Tibial nerve (tissue), 4 donors: ENCODE data around the gene FBXW7. TPM values are rescaled to one million over a fixed set of nuclear protein-coding genes. Genes with fewer than 3 reads are reported as not detected.

Experiments
- DNase-seq, 2 donors: peaks; one replicate each; pipeline ENCODE4 v3.0.0-alpha.2; 2019; ENCODE audit warnings: low spot score in 2 of 2
- H3K27ac ChIP-seq, 4 donors: fragments of 200-600 bp; sonication (generic) in 3 of 4; one replicate each; pipeline ENCODE4 v1.5.1; 2017 to 2019; ENCODE audit warnings: mild to moderate bottlenecking in 1 of 4
- H3K27me3 ChIP-seq, 2 donors: fragments of 200-600 bp; sonication (generic) in 1 of 2; one replicate each; pipeline versions ENCODE4 v1.5.1 to v1.6.0; 2017 to 2019
- H3K36me3 ChIP-seq, 3 donors: fragments of 200-600 bp; sonication (generic); one replicate each; pipeline ENCODE4 v1.5.1; 2018 to 2019
- H3K4me1 ChIP-seq, 4 donors: fragments of 200-600 bp; sonication (generic) in 3 of 4; one replicate each; pipeline ENCODE4 v1.5.1; 2017 to 2019
- H3K4me3 ChIP-seq, 4 donors: fragments of 200-600 bp; sonication (generic) in 3 of 4; one replicate each; pipeline ENCODE4 v1.5.1; 2017 to 2019; ENCODE audit warnings: mild to moderate bottlenecking in 1 of 4, moderate library complexity in 1 of 4
- H3K9me3 ChIP-seq, 4 donors: fragments of 200-600 bp; sonication (generic) in 3 of 4; one replicate each; pipeline ENCODE4 v1.5.1; 2017 to 2019
- CTCF ChIP-seq, 5 experiments: fragments of 200-600 bp in 3 of 5; fragments of 450-650 bp in 2 of 5; sonication (generic) in 3 of 5; IDR thresholded peaks; one replicate each; pipeline ENCODE4 v1.5.1; 2016 to 2019; ENCODE audit warnings: antibody characterized with exemption in 5 of 5, mild to moderate bottlenecking in 3 of 5, moderate library complexity in 2 of 5
- EP300 ChIP-seq, 2 donors: sonication (generic); formaldehyde crosslinking; IDR thresholded peaks; one replicate each; pipeline ENCODE4 v1.6.1; 2017; ENCODE audit warnings: antibody characterized with exemption in 2 of 2, mild to moderate bottlenecking in 1 of 2
- POLR2A ChIP-seq, 2 donors: fragments of 450-650 bp; IDR thresholded peaks; one replicate each; pipeline ENCODE4 v1.6.1; 2017; ENCODE audit warnings: antibody characterized with exemption in 2 of 2, mild to moderate bottlenecking in 2 of 2, moderate library complexity in 2 of 2
- WGBS, 2 donors: methylation state at CpG; one replicate each; pipeline ENCODE4 v1.1.5; 2018; 5-methylcytosine and 5-hydroxymethylcytosine counted together
- total RNA-seq, 4 donors: library from RNA; depleted of rRNA; stranded (reverse); fragments of >200 nt; gene quantifications; one replicate each; pipeline ENCODE4 v1.1.0, GENCODE V29; 2016

The FBXW7 gene
- total RNA-seq, 4 donors from 2014 or later, result 40.8 to 85.7 (median 62.1) TPM

GRCh38 chr4:152424977-152425376 is 110.9 kb downstream of the FBXW7 start:
- 63 to 65% methylated on average over 2 of the region's 2 CpGs for WGBS, 2 donors
- H3K27ac ChIP-seq, result no peak overlapping the region
- H3K9me3 ChIP-seq, result no peaks in the 10 kb centered on the region
- no peaks in the 10 kb centered on the region for H3K36me3 ChIP-seq
- TF ChIP-seq CTCF (IDR thresholded peaks at IDR 0.05) (no peak), POLR2A (IDR thresholded peaks at IDR 0.05) (no peak), EP300 (IDR thresholded peaks at IDR 0.05) (no peak)
- no peaks in the 10 kb centered on the region for H3K27me3 ChIP-seq
- no peak overlapping the region for H3K4me3 ChIP-seq
- DNase-seq, result no peak
- peaks cover 0 to 12% (median 0%) of the 10 kb centered on the region in 4 donors for H3K4me1 ChIP-seq

- DNase-seq, result no peak
- no peaks in the 10 kb centered on the region for H3K9me3 ChIP-seq
- TF ChIP-seq POLR2A (IDR thresholded peaks at IDR 0.05), result no peak
- TF ChIP-seq CTCF (IDR thresholded peaks at IDR 0.05), result no peak
- no peak for TF ChIP-seq EP300 (IDR thresholded peaks at IDR 0.05)
- no peaks in the 10 kb centered on the region for H3K27me3 ChIP-seq
- no peak overlapping the region for H3K4me3 ChIP-seq
- no peak overlapping the region for H3K27ac ChIP-seq
- peaks cover 0 to 12% (median 0%) of the 10 kb centered on the region in 4 donors for H3K4me1 ChIP-seq
- WGBS, 2 donors, result 90 to 93% methylated on average over 3 of the region's 3 CpGs
- no peaks in the 10 kb centered on the region for H3K36me3 ChIP-seq
Measured at GRCh38 chr4:152424396-152424795, 111.5 kb downstream of the FBXW7 start.

- Histone ChIP-seq H3K9me3 (no peaks in the 10 kb centered on the region), H3K27ac (no peak overlapping the region), H3K4me1 (peaks cover 0 to 12% (median 1%) of the 10 kb centered on the region in 4 donors), H3K36me3 (no peaks in the 10 kb centered on the region), H3K27me3 (no peaks in the 10 kb centered on the region), H3K4me3 (no peak overlapping the region)
- TF ChIP-seq EP300 (IDR thresholded peaks at IDR 0.05) (no peak), POLR2A (IDR thresholded peaks at IDR 0.05) (no peak), CTCF (IDR thresholded peaks at IDR 0.05) (no peak)
- 93 to 100% methylated on average over 1 of the region's 1 CpG for WGBS, 2 donors
- DNase-seq, result no peak
Measured at GRCh38 chr4:152422817-152423320, 113.0 kb downstream of the FBXW7 start.

GRCh38 chr4:152421576-152421975 is 114.3 kb downstream of the FBXW7 start:
- WGBS, 2 donors, result 95 to 100% methylated on average over 1 of the region's 1 CpG
- Histone ChIP-seq H3K36me3 (no peaks in the 10 kb centered on the region), H3K27me3 (no peaks in the 10 kb centered on the region), H3K4me1 (peaks cover 0 to 12% (median 1%) of the 10 kb centered on the region in 4 donors), H3K27ac (no peak overlapping the region), H3K9me3 (no peaks in the 10 kb centered on the region), H3K4me3 (no peak overlapping the region)
- no peak for DNase-seq
- TF ChIP-seq EP300 (IDR thresholded peaks at IDR 0.05) (no peak), CTCF (IDR thresholded peaks at IDR 0.05) (no peak), POLR2A (IDR thresholded peaks at IDR 0.05) (no peak)

GRCh38 chr4:152419809-152420208 is 116.1 kb downstream of the FBXW7 start:
- H3K9me3 ChIP-seq, result no peaks in the 10 kb centered on the region
- no peak for DNase-seq
- TF ChIP-seq POLR2A (IDR thresholded peaks at IDR 0.05), result no peak
- TF ChIP-seq CTCF (IDR thresholded peaks at IDR 0.05), result no peak
- no peak for TF ChIP-seq EP300 (IDR thresholded peaks at IDR 0.05)
- H3K4me3 ChIP-seq, result no peak overlapping the region
- peaks cover 0 to 7% (median 1%) of the 10 kb centered on the region in 4 donors for H3K4me1 ChIP-seq
- H3K27me3 ChIP-seq, result no peaks in the 10 kb centered on the region
- 94 to 95% methylated on average over 2 of the region's 2 CpGs for WGBS, 2 donors
- H3K36me3 ChIP-seq, result no peaks in the 10 kb centered on the region
- no peak overlapping the region for H3K27ac ChIP-seq
